ENCODE results near the gene LMBRD2.
"Not testable (repeated sequence)": the region's sequence is repeated elsewhere in the genome, so short reads cannot be mapped to it uniquely, and the experiment has no call there.

LMBRD2 gene

DNA sequence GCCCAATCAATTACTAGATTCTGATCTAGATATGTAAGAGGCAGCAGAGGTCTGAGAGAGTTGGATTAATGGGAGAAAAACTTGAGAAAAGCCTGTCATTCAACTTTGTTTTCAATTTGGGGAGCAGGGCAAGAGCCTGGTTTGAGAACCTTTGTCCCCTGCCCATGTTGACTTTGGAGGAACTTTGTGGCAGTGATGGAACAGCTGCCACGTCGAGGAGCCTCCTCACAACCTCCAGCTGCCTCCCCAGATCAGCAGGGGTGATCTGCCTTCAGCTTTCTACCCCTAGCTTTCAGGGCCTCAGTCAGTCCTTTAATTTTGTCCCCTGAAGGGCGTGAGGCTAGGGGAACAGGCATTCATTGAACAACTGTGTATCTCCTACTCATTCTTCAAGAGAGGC is 8.9 kb upstream of the LMBRD2 start:
- no peak for DNase-seq

DNA sequence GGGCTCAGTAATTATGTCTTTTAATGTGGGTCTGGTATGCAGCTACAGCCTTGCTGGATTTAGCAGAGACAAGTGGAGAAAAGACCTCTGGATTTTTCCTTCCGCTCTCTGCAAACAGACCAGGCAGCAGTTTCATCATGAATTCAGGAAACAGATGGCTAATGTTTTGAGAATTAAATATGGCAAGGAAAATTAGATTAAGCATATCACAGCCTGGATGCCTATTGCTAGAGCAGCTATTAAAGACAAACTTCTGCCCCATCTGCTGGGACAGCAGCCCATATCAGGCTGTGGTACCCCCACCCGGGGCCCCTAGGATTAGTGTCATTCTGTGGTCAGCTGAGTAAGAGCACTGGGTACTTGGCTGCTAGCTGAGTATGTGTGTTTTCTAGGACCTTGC is 6.5 kb upstream of the LMBRD2 start:
- no peak for DNase-seq

DNA sequence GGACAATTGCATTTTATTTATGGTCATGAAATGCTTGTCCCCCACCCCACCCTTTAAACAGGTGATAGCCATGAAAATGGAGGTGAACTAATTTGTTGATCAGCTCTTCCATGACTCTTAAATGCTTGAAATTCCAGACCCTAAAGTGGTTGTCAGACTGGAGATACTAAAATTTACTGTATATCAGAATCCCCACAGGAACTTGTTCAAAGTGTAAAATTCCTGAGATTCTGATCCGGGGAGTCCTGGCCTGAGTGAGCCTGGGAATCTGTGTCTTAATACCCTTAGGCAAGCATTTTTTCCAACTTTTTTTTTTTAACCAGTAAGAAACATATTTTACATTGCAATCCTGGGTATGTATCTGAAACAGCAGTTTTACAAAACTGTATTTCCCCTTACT is 4.9 kb upstream of the LMBRD2 start:
- DNase-seq: no peak

DNA sequence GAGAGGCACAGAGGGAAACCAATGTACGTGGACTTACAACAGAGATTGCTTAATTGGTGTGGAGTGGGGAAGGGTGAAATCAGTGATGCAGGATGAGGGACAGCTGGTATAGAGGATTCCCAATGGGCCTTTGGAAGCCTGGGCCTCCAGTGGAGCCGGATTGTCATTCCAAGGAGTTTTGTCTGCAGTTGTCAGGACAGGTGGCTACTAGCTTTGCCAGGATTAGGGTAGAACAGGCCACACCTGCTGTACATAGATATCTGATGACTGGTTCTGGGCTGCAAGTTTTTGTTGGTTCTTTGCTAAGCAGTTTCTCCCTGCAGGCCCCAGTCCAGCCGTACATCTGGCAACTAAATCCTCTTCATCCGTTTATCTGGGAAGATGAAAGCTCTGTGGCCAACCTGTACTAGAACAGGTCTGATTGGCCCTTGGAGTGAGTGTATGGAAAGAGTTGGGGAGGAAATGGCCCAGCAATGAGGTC is 4.5 kb upstream of the LMBRD2 start:
- DNase-seq: no peak

DNA sequence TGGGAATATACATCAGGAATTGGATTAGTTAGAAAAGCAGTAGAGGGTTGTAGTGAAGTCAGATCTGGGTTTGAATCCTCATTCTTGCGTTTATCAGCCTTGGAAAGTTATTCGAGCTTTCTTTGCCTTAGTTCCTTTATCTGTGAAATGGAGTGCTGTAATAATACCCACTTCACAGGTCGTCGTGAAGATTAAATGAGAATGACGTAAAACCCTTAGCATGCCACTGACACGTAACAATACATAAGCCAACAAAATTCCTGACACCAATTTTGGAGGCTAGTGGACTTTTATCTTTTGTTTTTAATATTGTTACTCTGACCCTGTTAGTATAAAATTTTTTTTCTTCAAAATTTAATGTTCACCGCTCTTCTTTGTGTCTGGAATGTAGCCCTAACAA is 3.6 kb upstream of the LMBRD2 start:
- DNase-seq: no peak

DNA sequence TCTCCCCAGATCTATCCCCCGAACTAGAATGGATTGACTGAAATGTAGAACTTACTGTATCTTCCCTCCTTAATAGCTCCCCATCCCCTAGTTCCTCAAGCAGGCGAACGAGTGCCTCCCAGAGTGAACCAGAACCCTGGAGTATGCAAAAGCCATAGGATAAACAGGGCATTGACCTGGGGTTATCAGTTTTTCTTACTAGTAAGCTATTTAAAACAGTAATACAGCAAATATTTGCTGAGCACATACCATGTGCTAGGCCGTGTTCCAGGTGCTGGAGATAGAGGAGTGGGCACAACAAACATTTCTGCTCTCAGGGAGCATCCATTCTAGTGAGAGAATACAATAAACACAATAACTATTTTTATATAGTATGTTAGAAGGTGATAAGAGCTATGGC is 2.0 kb upstream of the LMBRD2 start:
- DNase-seq: no peak

DNA sequence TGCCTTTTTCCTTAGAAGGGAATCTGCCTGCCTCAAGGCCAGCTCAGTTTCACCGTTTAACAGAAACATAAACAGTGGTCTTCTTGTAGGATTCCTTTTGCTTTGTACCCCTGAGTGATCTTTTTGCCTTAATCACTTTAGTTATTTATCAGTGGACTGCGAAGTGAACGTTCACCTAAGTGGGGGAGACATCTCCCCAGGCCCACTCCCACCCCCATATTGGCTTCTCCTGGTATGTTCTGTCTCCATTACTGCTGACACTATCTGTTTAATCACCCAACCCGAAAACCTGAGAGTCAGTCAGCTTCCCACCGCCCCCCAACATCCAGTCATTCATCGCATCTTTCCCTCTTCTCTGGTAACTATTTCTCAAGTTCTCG is 1.6 kb upstream of the LMBRD2 start:
- no peak for DNase-seq

DNA sequence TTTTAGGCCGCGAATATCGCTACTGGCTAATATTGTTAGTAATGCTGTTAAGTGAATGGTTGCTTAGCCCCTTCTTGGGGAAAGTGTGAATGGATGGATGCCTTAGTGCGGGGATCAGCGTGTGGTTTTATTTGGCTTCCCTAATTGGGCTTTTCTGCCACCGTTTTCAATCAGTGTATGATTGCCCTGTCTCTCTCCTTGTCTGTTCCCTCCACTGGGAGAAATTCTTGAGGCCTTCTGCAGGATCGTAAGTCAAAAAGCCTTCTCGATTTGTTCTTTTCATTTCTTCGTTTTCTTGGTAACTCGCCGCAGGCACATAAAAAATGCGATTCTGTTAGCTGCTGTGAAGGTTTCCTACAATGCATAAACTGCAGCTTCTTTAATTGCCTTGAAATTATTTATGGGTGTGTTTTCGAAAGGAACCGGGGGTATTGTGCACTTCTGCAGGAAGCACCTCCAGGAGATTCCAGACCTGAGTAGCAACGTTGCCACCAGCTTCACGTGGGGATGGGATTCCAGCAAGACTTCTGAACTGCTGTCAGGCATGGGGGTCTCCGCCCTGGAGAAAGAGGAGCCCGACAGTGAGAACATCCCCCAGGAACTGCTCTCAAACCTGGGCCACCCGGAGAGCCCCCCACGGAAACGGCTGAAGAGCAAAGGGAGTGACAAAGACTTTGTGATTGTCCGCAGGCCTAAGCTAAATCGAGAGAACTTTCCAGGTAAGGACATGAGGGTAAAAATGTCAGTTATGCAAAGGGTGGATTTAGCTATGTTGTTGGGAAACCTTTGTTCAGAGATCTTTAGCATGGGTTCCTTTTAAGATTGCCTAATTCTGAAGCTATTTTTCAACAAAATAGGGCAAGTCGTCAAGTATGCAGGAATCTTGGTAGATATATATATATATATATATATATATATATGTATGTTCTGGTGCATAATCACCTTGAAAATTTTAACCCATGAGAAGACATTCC is 924 bp upstream of the LMBRD2 start:
- no peak for DNase-seq

DNA sequence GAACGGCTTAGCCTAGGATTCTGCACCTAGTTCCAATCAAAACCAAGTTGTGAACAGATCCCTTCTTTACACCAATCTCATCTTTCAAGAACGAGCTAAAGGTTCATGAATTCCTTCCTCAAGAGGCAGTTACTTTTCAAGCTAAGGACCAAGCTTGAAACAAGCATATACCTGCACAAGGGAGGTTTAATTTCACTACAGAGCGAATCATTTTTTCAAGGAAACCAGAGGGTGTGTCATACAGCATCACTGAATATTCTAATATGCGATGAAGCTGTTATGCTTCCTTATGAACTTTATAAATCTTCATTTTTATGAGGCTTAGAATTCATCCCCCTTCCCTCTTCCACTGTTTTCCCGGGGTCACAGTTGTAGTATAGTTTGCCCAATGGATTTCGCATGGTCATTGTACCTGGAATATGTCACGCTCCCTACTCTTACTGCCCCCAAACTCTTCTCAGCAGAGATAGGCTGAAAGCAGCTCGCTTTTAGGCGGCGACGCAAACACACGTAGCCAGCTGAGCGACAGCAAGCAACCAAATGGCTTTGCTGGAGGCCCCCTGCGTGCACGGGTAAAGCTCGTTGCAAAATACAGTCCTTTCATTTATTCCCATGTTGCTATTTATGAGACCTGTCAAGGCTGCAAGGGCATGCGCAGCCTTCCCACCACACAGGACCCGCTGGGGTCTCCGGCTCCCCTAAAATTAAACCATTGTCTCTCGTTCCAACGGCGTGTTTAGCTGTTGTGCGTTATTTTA is 832 bp downstream of the LMBRD2 start:
- peak; percentile 39 for DNase-seq

DNA sequence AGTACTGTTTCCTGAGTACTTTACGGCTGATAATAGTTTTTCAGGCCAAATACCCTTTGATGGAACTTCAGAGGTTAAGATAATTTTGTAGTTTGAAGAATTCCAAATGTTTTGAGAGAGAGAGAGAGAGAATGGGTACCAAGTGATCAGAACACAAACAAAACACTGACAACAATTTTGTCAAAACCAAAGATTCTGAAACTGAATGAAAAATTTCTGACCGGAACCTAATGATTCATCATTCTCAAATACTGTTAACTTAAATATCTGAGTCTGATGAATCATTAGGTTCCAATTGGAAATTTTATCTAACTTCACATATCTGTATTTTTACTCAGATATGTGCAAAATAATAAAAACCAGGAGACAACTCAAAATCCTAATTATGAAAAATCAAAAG is 4.0 kb downstream of the LMBRD2 start:
- no peak for DNase-seq

DNA sequence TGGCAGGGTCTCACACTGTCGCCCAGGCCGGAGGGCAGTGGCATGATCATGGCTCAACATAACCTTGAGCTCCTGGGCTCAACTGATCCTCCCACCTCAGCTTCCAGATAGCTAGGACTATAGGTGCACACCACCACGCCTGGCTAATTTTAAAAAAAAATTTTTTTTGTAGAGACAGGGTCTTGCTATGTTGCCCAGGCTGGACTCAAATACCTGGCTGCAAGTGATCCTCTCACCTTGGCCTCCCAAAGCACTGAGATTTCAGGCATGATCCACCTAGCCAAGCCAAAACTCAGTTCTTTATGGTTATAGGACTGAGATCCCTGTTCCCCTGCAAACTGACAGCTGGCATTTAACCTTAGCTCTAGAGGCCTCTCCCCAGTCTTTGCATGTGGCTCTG is 5.3 kb downstream of the LMBRD2 start:
- no peak for DNase-seq

DNA sequence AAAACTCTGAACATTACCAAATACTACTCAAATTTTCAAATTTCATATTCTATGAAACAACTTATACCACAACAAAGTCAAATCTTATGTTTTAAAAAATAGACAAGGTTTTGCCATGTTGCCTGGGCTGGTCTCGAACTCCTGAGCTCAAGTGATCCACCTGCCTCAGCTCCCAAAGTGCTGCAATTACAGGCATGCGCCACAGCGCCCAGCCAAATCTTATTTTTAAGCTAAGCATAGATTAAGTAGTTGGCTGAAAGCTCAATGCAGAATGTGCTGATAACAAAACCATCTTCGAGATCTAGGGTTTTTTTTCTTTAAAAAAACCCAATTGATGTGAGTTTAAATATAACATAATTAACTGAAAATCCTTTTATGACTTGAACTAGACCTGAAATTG is 6.4 kb downstream of the LMBRD2 start:
- no peak for DNase-seq

DNA sequence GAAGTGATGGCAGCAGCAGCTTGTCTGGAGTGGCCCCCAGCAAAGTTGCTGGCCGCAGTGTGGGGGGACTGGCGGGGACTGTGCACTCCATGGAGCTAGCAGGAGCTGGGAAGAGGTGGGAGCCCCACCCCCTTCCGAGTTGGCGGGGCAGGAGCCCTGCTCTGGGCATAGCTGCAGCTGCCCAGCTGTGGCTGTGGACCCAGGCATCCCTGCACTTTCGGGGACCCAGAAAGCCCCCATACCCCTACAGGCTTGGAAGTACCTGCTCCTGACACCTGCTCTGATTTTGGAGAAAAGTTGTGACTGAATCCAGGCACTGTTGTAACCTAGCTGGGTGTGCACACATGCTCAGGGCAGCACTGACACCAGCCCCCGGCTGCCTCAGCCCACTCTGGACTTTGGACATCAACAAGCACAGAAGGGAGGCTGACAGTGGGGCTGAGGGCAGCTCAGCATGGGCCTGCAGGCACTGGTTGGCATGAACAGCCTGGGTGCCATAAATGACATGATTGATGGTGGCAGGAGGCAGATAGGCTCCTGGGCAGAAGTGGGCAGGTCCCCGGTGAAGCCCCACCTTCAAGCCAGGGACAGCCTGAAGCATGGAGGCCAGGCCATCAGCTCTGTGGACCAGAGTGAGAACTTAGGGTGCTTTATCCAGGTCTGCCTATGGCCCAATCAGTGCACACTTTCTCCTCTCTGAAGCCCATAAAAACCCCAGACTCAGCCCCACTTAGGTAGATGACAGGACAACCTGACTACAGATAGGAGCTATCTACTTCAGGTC is 12.6 kb downstream of the LMBRD2 start:
- DNase-seq: no peak

DNA sequence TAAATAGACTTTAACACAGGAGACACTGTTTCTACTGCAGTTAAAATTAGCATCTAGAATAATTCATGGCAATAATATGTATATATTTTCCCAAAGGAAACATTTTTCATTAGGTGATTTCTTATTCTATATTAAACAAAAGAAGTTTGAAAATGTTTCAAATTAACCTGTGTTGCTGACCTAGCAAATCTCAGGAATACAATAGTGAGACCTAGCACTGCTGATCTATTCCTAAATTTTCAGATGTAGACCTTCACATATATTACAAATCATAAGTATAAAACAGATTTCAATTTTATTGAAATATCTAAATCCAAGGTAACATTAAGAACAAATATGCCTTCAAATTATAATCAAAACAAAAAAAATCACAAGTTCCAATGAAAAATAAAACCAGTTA is 15.1 kb downstream of the LMBRD2 start:
- no peak for DNase-seq

DNA sequence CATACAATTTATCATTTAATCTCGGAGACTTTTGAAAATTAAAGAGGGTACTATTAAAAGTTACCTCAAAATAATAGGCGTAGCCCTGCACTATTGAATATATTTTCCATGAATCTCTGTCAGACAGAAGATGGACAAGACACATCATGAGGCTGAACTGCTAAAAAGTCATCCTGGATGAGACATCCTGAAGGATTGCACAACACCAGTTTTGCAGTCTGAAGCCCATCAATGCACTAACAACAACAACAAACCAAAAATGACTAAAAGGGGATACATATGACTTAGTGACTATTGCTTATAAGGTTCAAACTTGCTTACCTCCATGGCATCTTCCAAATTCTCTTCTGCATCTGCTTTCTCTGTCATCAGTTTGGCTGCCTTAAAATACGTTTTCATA is 15.7 kb downstream of the LMBRD2 start:
- DNase-seq: no peak

DNA sequence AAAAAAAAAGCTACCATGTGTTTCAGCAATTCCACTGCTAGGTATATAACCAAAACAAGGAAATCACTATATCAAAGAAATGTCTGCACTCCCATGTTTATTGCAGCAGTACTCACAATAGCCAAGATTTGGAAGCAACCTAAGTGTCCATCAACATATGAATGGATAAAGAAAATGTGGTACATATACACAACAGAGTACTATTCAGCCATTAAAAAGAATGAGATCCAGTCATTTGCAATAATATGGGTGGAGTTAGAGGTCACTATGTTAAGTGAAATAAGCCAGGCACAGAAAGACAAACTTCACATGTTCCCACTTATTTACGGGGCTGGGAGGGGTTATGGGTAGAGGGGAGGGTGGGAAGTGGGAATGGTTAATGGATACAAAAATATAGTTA is 18.7 kb downstream of the LMBRD2 start:
- not testable (repeated sequence) for DNase-seq

DNA sequence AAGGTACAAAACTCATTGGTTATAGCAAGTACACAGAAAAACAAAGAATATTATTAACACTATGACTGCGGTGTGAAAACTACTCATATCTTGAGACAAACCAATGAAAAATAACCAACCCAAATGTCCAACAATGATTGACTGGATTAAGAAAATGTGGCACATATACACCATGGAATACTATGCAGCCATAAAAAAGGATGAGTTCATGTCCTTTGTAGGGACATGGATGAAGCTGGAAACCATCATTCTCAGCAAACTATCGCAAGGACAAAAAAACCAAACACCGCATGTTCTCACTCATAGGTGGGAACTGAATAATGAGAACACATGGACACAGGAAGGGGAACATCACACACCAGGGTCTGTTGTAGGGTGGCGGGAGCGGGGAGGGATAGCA is 22.0 kb downstream of the LMBRD2 start:
- not testable (repeated sequence) for DNase-seq

DNA sequence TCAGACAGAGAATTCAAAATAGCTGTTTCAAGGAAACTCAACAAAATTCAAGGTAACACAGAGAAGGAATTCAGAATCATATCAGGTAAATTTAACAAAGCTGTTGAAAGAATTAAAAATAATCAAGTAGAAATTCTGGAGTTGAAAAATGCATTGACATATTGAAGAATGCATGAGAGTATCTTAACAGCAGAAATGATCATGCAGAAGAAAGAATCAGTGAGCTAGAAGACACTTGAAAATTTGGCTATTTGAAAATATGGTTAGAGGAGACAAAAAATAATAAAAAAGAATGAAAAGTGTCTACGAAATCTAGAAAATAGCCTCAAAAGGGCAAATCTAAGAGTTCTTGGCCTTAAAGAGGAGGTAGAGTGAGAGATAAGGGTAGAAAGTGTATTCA is 22.9 kb downstream of the LMBRD2 start:
- no peak for DNase-seq

DNA sequence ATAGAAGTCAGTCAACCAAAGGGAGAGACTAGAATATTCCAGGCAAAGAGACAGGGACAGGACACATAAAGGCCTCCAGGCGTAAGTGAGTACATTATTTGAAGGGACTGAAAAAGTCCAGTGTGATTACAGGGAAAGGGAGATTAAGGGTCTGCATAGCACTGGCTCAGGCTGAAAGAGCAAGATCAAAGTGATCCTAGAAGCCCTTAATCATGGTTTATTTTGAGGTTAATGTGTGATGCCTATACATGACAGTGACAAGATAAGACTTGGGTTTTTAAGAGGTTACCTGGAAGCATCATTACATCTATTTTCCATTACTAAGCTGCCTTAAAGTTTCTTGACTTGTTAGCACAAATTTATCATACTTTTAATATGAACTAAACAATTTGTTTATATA is 25.8 kb downstream of the LMBRD2 start:
- DNase-seq: no peak

DNA sequence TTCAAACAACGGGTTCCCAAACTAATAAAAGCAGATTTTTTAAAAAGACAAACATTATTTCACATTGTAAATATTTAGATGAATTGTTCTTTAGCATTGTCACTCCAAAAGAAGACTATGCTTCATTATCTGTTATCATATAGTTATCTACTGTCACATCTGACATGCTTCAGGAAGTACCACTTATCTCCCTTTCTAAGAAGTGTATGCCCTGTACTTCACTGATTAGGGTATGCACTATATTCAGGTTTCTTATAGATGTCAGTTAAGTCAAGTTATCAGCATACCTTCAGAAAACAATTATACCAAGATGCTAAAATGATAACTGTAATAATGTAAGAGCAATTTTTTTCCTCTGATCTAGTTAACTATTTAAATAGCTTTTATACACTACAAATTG is 40.4 kb downstream of the LMBRD2 start:
- DNase-seq: no peak

DNA sequence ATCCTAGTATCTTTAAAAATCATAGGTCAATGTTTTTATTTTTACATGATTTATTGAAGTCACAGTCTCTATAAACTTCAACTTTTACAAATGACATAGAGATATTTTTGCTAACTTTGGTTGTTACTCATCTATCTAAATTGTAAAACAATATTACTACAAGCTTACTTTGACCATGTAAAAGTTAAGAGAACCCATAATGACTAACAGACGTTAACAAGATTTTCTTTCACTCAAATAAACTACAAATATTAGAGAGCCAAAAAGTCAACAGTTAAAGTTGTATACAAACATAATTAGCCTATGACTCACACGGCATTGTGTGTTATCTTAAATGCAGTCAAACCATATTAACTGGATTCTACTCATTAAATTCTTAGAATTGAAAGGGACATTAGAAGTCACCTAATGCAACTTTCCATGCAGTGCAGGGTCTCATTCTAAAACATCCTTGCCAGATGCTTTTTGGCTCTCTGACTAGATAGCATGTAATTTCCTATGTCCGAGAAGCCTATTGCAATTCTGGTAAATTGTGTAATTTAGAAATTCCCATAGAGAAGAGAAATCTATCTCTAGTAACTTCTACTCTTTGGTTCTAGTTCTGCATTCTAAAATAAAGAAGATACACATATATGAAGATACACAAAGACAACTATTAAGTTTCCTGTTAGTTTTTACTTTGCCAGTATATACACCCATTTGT is 42.8 kb downstream of the LMBRD2 start:
- no peak for DNase-seq

DNA sequence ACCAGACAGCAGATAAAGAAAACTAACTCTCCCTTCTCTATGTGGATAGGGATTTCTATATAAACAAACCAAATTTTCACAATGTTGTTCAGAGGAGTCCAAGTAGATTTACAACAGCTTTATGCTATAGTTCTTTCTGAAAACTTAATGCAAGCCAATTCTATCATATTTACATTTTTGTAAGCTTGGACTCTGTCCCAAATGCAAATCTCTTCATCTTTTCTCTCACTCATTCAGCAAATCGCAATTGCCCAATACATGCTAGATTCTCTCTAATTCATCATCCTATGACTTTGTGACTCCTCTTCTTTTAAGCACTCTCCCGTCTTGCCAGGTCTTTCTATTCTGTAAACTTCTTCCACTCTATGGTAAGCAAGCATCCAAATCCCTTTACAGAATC is 45.9 kb downstream of the LMBRD2 start:
- DNase-seq: no peak

DNA sequence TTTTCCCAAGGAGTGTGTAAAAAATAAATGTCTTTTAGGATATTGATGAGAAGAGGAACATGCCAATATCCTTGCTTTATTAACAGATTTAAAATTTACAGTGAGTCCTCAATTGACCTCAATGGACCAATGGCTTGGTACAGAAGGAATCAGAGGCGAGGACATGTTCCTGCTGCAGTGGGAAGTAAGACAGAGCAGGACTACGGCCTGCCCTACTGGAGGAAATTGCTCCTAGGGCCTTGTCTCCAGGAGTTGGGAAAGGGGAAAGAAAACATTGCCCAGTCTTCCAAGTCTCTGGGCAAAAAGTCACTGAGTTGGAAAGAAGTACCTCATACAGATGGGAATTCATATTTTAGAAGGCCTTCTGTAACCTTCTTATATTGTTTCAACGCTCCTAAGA is 51.9 kb downstream of the LMBRD2 start:
- no peak for DNase-seq
